SJSA1 (cell line): ENCODE data around the gene TBCE. TPM values are rescaled to one million over a fixed set of nuclear protein-coding genes. Genes with fewer than 3 reads are reported as not detected.

Experiments used
- DNase-seq, 2 experiments: peaks; one replicate each; pipeline ENCODE4 v3.0.0-alpha.2; 2015 to 2020; ENCODE audit warnings: low spot score in 2 of 2, low read depth in 1 of 2
- H3K27ac ChIP-seq: fragments of 250-450 bp; sonication (Bioruptor Pico); 2 replicates; pipeline ENCODE4 v1.5.1; 2020; ENCODE audit warnings: mild to moderate bottlenecking, moderate library complexity
- H3K27me3 ChIP-seq: fragments of 250-450 bp; sonication (Bioruptor Pico); replicated peaks from 2 replicates; pipeline ENCODE4 v1.5.1; 2020; ENCODE audit warnings: mild to moderate bottlenecking, moderate library complexity
- H3K36me3 ChIP-seq: fragments of 250-450 bp; sonication (Bioruptor Pico); 2 replicates; pipeline ENCODE4 v1.5.1; 2020; ENCODE audit warnings: mild to moderate bottlenecking
- H3K4me1 ChIP-seq: fragments of 250-450 bp; sonication (Bioruptor Pico); replicated peaks from 2 replicates; pipeline ENCODE4 v1.6.1; 2021; ENCODE audit warnings: mild to moderate bottlenecking
- H3K4me3 ChIP-seq: fragments of 250-450 bp; sonication (Bioruptor Pico); 2 replicates; pipeline ENCODE4 v1.5.1; 2020; ENCODE audit warnings: mild to moderate bottlenecking
- H3K9me3 ChIP-seq: fragments of 250-450 bp; sonication (Bioruptor Pico); replicated peaks from 2 replicates; pipeline ENCODE4 v1.5.1; 2020; ENCODE audit warnings: mild to moderate bottlenecking
- total RNA-seq: library from RNA; depleted of rRNA; stranded (reverse); fragments of >200 nt; shearing (Covaris generic); gene quantifications from 2 replicates; pipeline ENCODE4 v1.2.3, GENCODE V29; 2014; rRNA removed

The TBCE gene, protein sequence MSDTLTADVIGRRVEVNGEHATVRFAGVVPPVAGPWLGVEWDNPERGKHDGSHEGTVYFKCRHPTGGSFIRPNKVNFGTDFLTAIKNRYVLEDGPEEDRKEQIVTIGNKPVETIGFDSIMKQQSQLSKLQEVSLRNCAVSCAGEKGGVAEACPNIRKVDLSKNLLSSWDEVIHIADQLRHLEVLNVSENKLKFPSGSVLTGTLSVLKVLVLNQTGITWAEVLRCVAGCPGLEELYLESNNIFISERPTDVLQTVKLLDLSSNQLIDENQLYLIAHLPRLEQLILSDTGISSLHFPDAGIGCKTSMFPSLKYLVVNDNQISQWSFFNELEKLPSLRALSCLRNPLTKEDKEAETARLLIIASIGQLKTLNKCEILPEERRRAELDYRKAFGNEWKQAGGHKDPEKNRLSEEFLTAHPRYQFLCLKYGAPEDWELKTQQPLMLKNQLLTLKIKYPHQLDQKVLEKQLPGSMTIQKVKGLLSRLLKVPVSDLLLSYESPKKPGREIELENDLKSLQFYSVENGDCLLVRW
- total RNA-seq = 58.1 and 70.3 TPM in 2 replicates

DNA sequence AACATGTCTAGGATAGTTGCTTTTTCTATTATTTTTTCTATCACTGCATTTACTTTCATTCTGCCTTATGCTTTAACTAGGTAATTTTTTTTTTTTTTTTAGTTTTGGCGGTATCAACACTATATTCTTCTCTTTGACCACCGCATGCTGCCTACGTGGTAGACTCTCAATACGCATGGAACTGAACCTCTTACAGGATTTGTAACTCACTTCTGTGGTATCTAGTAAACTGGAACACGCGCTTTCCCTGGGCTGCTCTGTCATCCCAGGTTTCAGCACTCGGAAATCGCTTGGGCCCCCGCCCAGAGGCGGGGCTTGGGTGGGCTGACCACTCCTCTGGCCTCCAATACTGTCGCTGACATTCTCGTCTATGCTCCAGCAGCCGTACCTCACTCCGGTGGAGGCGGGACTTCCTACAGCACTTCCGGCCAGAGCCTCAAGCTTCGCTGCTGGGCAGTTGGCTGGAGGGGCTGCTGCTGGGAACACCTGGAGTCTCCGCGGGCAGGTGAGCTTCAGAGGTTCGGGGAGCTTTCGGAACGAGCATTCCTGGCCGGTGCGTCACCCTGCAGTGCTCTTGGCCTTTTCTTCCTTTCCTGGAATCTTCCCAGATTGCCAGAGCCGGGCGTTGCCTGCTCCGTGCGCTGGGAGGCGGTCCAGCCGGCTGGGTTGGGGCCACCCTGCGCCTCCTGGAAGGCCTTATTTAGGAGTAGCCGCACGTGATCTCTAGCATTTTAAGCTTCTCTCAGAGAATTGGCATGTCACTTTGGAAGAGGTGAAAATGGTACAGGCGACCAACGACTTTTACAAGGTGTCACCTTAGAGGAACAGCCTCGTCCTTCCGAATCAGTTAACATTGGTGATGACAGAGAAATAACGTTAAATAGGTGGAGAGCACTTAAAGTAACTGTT lies at the start of gene TBCE:
Gene TBCE (plus strand): TSS at position 428 of the 909 bp plus-strand sequence. CDS start 12,623 bp downstream, outside the sequence.
- H3K9me3 ChIP-seq = no peaks in the 10 kb centered on the region
- H3K4me3 ChIP-seq = peak within 1 kb of the TSS; percentile 56
- H3K4me1 ChIP-seq = peaks cover 8% of the 10 kb centered on the region; the same call in 1 of the 2 replicates
- H3K27ac ChIP-seq = peak within 1 kb of the TSS; percentile 34
- H3K27me3 ChIP-seq = no peaks in the 10 kb centered on the region
- peak; percentile 95 to 97 for DNase-seq
- peaks cover 5% of the 10 kb centered on the region; the same call in 1 of the 2 replicates for H3K36me3 ChIP-seq

DNA sequence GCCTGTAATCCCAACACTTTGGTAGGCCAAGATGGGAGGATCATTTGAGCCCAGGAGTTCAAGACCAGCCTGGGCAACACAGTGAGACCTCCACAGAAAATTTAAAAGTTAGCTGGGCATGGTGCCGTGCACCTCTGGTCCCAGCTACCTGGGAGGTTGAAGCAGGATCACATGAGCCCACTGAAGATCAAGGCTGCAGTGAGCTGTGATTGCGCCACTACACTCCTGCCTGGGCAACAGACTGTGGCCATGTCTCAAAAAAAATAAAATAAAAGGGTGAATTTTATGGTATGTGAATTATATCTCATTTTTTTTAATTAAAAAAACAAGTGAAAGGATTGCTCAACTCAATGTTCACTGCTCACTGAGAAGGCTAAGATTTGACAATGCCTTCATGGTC lies 48.0 kb upstream of the TBCE start:
- DNase-seq = no peak
- H3K4me1 ChIP-seq = no peaks in the 10 kb centered on the region; the same call in 1 of the 2 replicates
- H3K36me3 ChIP-seq = peaks cover 32% of the 10 kb centered on the region
- H3K4me3 ChIP-seq = no peak overlapping the region
- no peak overlapping the region for H3K27ac ChIP-seq
- H3K27me3 ChIP-seq = no peaks in the 10 kb centered on the region
- no peaks in the 10 kb centered on the region for H3K9me3 ChIP-seq

- no peak for DNase-seq
- H3K36me3 ChIP-seq = peaks cover 39% of the 10 kb centered on the region
- no peak overlapping the region for H3K4me3 ChIP-seq
- no peaks in the 10 kb centered on the region for H3K27me3 ChIP-seq
- no peaks in the 10 kb centered on the region for H3K9me3 ChIP-seq
- H3K4me1 ChIP-seq = no peaks in the 10 kb centered on the region
- no peak overlapping the region for H3K27ac ChIP-seq
Observed at GRCh38 chr1:235320521-235321179, 46.6 kb upstream of the TBCE start.

DNA sequence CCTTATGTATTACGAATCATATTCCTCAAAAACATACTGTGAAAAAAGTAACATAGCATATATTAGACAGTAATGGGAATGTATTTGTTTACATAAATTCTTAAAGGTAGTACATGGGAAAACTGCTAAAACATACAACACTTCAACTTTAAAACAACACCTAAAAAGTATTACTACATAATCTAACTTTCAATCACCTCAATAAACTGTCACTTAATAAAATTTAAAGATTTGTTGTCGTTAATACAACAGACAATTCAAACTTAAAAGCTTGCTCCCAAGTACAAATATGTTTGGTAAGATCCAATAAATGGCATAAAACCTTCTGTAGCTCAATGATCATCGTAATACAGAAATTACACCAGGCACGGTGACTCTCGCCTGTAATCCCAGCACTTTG lies 42.9 kb upstream of the TBCE start:
- H3K27me3 ChIP-seq = no peaks in the 10 kb centered on the region
- peaks cover 52% of the 10 kb centered on the region for H3K36me3 ChIP-seq
- DNase-seq = no peak

DNA sequence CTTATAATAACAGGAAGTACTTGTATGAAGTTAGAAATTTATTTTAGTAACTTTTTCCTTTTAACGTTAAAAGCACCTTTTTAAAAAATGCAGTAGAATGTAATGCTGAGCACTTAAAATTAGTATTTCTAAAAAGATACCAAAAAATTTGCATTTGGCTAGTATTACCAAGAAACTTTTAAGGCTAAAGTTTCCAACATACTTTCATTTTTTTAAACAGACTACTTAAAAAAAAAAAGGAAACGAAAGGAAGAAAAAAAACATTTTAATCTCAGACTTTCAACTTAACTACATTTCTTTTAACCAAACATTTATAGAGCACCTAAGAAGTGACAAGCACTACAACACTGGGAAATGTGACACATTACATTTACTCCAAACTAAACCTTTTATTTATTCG lies 42.1 kb upstream of the TBCE start:
- DNase-seq = no peak
- Histone ChIP-seq H3K9me3 (no peaks in the 10 kb centered on the region), H3K4me1 (peaks cover 4% of the 10 kb centered on the region), H3K27ac (no peak overlapping the region), H3K27me3 (no peaks in the 10 kb centered on the region), H3K36me3 (peaks cover 45% of the 10 kb centered on the region), H3K4me3 (no peak overlapping the region)

More for the DNA sequence above, 42.9 kb upstream of the TBCE start:
- no peaks in the 10 kb centered on the region for H3K9me3 ChIP-seq
- H3K4me3 ChIP-seq = no peak overlapping the region
- H3K4me1 ChIP-seq = 0 out of 2 replicates have a peak, but pooled peaks cover 3% of the 10 kb centered on the region
- no peak overlapping the region for H3K27ac ChIP-seq

DNA sequence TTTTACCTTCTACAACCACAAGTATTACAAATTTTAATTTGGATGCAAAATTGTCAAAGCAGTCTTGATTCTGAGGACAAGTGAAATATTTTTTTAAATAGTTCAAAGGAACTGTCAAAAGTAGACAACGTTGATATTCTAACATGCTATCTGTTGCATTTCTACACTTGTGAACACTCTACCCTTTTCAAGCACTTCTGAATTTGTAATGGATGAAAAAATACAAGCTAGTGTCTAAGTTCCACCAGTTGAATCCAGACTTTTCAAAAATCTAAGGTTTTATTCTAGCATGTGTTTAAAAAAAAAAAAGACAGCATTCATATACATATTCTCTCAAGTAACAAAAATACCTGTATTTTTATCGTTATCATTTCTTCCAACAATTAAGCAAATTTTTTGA lies 41.4 kb upstream of the TBCE start:
- DNase-seq = no peak
- peaks cover 11% of the 10 kb centered on the region for H3K4me1 ChIP-seq
- no peak overlapping the region for H3K27ac ChIP-seq
- H3K4me3 ChIP-seq = no peak overlapping the region
- no peaks in the 10 kb centered on the region for H3K9me3 ChIP-seq
- H3K27me3 ChIP-seq = no peaks in the 10 kb centered on the region
- H3K36me3 ChIP-seq = peaks cover 45% of the 10 kb centered on the region

- Histone ChIP-seq H3K9me3 (no peaks in the 10 kb centered on the region), H3K27me3 (no peaks in the 10 kb centered on the region), H3K36me3 (peaks cover 46% of the 10 kb centered on the region), H3K4me1 (peaks cover 12% of the 10 kb centered on the region), H3K4me3 (peak overlapping the region; percentile 85), H3K27ac (peak overlapping the region; percentile 61)
- DNase-seq = peak; percentile 47 to 51
Observed at GRCh38 chr1:235326719-235327558, 40.3 kb upstream of the TBCE start.

DNA sequence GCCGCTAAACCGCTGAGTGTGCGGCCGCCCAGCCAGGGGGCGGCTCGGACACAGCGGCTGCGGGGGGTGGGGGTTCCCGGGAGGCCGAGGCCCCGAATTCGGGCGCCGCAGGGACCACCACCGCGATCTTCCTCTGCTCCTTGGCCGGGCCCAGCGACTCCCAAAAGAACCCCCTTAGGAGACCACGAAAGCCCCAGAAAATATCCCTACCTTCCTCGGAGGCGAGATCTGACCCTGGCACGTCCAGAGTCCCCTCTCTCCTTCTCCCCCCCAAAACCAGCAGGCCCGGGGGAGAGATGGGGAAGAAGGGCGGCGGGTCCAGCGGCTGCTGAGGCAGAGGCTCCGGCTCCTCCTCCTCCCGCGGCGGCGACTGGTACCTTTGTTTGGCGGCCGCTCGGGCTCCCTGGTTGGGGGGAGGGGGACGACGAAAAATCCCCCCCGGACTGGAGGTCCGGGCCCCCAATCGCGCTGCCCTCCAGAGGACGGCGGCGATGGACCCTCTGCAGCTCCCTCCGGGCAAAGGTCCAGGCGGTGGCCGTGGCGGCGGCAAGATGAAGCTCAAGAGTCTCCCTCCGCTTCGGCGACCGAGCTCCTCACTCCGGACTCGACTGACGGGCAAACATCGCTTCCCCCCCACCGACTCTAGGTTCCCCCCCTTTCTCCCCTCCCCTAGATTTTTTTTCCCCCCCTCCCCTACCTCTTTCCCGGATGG lies 39.5 kb upstream of the TBCE start, which contains the start of gene ARID4B:
Gene ARID4B (minus strand): TSS at position 621 of the 712 bp plus-strand sequence. CDS start 1,260 bp downstream, outside the sequence.
- Histone ChIP-seq H3K4me3 (peak within 1 kb of the TSS; percentile 85), H3K9me3 (no peaks in the 10 kb centered on the region), H3K27ac (peak within 1 kb of the TSS; percentile 91), H3K4me1 (peaks cover 12% of the 10 kb centered on the region), H3K27me3 (no peaks in the 10 kb centered on the region), H3K36me3 (peaks cover 40% of the 10 kb centered on the region)
- DNase-seq = peak in 1 of 2 experiments; percentile 89

- peak; percentile 97 to 99 for DNase-seq
- Histone ChIP-seq H3K36me3 (peaks cover 40% of the 10 kb centered on the region), H3K27me3 (no peaks in the 10 kb centered on the region), H3K27ac (peak within 1 kb of the TSS; percentile 91), H3K4me1 (peaks cover 12% of the 10 kb centered on the region), H3K4me3 (peak within 1 kb of the TSS; percentile 85), H3K9me3 (no peaks in the 10 kb centered on the region)
Observed at GRCh38 chr1:235328271-235329138, 38.7 kb upstream of the TBCE start, which contains the start of gene GGPS1. Gene GGPS1 (plus strand): TSS chr1:235328570. CDS start chr1:235335265, 6,695 bp downstream.

DNA sequence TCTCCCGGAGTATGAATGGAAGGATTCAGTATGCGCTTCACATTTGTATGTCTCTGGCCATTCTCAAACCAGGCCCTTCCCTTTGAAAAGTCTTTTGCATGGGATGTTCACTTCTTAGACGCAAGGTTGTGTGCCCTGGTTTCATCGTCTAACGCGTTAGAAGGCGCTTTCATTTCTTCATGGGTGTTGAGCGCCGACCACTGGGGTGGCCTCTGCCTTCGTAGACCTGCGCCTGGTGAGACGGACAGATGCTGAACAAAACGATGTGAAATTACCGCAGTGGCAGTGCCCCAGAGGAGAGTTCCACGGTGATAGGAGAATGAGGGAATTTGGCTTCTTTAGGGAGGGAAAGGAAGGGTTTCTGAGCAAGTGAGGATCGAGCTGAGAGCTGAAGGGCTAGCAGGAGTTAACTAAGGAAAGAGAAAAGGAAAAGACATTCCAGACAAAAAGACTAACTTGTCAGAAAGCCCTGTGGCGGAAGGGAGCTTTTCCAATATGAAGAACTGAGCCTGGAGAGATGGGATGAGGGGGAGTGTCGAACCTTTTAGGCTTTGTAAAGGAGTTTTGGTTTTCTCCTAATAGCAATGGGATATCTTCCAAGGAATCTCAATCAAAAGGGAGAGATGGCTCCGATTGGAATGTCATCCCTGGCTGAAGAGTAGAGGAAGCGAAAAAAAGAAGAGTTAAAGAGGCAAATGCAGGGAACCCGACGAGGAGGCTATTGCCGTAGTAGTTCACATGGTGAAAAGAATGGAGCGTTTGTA lies 37.9 kb upstream of the TBCE start:
- Histone ChIP-seq H3K36me3 (peaks cover 36% of the 10 kb centered on the region), H3K4me3 (peak overlapping the region; percentile 69), H3K9me3 (no peaks in the 10 kb centered on the region), H3K27me3 (no peaks in the 10 kb centered on the region), H3K4me1 (peaks cover 12% of the 10 kb centered on the region), H3K27ac (peak overlapping the region; percentile 91)
- peak in 1 of 2 experiments; percentile 48 for DNase-seq

DNA sequence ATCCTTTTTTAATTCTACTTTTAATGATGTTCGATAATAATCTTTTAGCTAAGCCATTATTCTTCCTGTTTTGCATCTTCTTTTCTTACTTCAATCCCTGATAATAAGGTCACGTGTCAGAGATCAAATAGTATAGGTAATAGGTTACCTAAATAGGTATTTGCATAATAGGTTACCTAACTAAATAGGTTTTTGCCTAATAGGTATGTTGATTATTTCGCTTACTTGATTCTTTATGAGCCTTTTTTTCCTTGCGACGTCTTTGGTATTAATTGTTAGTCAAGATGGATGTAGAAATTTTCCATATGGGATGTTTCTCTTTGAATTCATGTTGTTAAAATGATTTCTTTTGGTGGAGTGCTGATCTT lies 36.3 kb upstream of the TBCE start:
- Histone ChIP-seq H3K9me3 (no peaks in the 10 kb centered on the region), H3K27ac (no peak overlapping the region), H3K4me1 (peaks cover 12% of the 10 kb centered on the region), H3K36me3 (peaks cover 36% of the 10 kb centered on the region), H3K27me3 (no peaks in the 10 kb centered on the region), H3K4me3 (no peak overlapping the region)
- no peak for DNase-seq
